Measurements from ENCODE around the gene KCNQ1.

Gene KCNQ1

GRCh38 chr11:2837096-2837601 lies 392.3 kb downstream of the KCNQ1 start:
- DNase-seq = no peak

- no peak for DNase-seq
Measured at GRCh38 chr11:2837651-2838050, 392.8 kb downstream of the KCNQ1 start.

DNA sequence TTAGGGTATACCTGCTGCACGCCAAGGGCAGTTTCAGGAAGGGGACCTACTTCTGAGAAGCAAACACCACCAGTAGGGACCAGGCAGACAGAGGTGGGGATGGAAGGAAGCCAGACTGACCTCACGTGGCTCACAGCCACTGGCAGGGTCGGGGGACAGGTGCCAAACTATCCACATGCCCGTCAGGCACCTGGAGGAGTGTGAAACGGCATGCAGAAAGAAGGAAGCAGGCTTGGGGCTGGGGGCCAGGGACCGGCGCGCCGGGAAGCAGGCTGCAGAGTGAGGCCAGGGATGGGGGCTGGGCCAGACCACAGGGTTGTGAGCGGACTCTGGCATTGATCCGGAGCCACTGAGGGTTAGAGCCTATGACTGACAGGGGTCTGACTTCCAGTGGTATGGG lies 393.3 kb downstream of the KCNQ1 start:
- DNase-seq = no peak

DNA sequence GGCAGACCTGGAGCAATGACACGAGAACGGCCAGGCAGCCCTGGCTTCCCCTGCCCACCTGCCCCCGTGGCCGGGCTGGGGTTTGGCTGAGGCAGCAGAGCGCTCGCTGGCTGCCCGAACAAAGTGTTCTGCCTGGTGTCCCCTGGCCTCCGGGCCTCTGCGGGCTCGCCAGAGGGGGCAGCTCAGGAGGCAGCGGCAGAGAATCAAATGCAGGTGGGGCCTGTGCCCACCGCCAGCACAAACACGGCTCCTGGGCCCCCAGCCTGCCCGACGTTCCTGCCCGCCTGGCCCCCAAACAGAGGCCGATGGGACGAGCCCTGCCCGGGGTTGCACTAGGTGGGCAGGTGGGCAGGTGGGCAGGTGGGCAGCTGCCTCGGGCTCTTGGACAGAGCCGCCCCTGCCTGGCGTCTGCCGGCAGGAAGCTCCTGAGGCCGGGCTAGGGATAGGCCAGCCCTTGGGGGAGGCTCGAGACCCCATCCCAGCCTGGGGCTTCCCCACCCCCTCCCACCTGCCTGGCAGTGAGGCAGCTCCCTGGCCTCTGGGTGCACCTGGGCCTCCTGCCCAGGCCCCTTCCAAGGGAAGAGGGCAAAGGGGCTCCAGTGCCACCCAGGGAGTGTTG lies 394.0 kb downstream of the KCNQ1 start:
- no peak for DNase-seq

- no peak for DNase-seq
Measured at GRCh38 chr11:2839395-2839943, 394.7 kb downstream of the KCNQ1 start.

DNA sequence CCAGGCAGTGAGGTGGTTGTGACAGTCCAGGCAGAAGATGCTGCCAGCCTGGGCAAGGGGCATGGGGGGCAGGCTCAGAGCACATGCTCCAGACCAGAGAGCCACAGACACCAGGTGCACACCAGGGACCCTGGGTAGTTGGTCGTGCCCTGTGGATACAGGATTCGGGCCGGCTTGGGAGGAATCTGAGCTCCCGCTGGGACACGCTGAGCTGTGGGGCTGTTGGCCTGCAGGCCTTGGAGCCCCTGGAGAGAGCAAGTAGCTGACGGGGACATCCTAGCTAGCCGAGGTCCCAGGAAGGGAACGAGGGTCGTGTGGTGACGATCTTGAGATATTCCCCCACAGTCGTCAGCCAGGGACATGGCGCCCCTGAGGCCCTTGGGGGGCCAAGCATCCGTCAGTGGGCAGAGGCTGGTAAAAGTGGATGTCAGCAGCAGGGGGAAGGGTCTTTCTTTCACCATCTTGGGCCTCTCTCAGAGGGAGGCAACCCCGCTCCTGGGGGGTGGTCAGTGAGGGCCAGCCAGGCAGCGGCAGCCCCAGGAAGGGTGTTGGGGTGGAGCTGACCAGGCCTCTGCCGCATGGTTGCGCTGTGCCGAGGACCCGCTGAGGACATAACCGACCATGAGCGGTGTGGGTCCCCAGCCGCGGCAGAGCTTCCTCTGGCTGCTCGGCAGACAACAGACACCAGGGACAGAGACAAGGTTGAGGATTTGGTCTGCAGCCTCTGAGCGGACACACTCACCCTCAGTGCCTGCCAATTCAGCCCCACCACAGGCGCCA lies 396.8 kb downstream of the KCNQ1 start:
- DNase-seq = no peak

DNA sequence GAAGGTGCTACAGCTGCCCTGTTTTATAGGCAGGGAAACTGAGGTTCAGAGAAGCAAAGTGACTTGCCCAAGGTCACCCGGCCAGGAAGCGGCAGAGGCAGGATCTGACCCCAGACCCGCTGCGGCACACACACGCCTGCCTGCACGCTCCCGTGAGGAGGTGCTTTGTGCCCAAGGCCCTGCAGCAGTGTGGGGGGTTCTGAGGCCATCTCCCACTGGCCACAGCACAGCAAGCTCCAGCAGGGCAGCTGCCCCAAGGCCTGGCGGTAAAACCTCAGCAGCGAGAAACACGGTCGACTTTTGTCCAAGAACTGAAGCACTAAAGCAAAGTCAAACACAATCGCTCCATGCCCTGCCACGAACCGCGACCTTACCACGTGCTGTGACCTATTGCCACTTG lies 398.1 kb downstream of the KCNQ1 start:
- DNase-seq = no peak

DNA sequence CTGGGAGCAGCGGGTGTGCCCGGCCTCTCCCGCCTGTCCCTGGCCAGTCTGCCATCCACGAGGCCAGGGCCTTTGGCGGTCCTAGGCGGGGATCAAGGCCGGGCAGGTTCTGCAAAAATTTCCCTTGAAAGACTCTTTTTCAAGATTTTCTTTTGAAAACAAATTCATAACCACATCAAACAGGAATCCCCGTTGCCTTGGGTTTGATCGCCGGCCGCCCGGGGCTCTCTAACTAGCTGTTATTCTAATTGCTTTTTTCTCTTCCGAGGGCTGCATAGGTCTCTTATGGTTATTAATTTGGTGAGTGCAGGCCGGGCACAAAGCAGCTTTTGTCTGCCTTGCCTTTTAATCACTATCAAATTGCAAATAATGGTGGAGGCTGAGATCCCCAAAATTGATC lies 398.7 kb downstream of the KCNQ1 start:
- DNase-seq = no peak

- DNase-seq = no peak
Measured at GRCh38 chr11:2844116-2844842, 399.5 kb downstream of the KCNQ1 start.

DNA sequence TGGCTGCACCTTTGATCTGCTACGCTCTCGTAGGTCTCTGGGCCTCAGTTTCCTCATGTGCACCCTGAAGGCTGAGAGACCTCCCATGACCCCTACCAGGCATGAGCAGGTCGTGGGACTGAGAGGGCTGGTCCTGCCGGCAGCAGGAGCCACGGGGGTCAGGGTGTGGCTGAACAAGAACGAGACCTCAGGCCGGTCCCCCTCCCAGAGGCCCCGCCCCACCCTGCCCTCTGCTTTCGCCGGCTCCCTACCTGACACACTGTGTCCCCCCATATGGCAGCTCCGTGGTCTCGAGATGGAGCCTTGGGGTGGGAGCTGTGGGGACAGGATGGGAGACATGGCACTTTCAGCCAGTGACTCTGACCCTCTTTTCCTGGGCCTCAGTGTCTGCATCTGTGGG lies 400.2 kb downstream of the KCNQ1 start:
- no peak for DNase-seq

DNA sequence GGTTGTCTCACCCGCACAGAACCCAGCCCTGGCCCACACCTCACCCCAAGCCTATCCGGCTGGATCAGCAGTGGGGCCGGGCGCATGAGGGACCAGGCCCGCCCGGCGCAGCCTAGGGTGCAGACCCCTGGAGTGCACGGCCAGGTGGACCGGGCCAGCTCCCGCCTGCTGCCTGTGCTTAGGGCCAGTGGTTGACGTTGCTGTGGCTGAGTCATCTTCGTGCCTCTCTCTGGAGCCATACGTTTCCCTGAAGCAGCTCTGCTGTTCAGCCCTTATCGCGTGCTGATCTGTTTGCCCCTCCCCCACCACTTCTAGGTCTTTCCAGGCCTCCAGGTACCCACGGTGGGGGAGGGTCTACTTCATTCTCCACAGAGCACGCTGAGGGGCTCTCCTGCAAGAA lies 401.2 kb downstream of the KCNQ1 start:
- no peak for DNase-seq

DNA sequence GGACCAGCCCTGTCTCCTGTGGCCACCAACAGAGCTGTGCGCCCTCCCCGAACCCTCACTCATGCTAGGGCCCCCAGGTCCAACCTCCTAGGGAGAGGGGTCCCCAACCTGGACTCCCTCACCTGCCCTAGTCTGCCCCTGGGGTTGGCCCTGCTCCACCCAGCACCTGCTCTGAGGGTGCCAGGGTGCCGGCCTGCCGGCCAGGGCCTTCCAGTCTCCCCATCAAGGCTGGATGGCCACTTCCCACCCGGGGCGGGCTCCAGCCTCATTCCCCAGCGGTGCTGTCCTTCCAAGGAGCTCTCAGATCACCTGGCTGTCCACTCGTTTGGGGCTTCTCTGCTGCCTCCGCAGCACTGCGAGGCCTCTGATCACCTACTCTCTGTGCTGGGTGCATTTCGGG lies 401.7 kb downstream of the KCNQ1 start:
- no peak for DNase-seq

DNA sequence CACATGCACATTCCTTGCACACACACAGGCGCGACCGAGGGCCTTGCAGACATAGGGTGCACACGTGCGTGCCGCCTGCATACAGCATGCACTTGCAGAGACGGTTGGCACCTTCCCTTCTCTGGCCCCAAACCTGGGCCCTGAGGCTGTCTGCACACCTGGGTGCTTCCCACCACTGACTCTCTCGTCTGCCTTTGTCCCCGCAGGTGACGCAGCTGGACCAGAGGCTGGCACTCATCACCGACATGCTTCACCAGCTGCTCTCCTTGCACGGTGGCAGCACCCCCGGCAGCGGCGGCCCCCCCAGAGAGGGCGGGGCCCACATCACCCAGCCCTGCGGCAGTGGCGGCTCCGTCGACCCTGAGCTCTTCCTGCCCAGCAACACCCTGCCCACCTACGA lies 402.8 kb downstream of the KCNQ1 start:
- no peak for DNase-seq

DNA sequence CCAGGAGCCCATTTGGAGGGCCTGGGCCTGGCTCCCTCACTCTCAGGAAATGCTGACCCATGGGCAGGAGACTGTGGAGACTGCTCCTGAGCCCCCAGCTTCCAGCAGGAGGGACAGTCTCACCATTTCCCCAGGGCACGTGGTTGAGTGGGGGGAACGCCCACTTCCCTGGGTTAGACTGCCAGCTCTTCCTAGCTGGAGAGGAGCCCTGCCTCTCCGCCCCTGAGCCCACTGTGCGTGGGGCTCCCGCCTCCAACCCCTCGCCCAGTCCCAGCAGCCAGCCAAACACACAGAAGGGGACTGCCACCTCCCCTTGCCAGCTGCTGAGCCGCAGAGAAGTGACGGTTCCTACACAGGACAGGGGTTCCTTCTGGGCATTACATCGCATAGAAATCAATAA lies 403.7 kb downstream of the KCNQ1 start:
- no peak for DNase-seq

- DNase-seq = no peak
Measured at GRCh38 chr11:2849994-2850770, 405.4 kb downstream of the KCNQ1 start.

DNA sequence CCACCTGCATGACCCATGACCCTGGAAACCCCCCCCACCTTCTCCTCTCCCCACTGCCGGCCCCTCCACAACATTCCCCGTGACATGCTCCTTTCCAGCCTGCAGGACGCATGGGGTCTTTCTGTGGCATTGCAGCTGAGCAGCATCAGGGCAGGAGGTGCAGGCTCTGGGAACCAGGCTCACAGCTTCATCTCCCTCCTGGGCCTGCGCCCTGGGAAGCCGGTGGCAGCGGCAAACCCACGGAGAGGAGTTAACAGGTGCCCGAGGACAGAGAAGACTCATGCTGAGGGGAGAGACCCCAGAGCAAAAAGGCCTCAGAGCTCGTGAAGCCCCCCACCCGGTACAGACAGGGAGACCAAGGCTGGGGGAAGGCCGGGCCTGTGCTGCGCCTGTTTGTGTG lies 408.6 kb downstream of the KCNQ1 start:
- no peak for DNase-seq

DNA sequence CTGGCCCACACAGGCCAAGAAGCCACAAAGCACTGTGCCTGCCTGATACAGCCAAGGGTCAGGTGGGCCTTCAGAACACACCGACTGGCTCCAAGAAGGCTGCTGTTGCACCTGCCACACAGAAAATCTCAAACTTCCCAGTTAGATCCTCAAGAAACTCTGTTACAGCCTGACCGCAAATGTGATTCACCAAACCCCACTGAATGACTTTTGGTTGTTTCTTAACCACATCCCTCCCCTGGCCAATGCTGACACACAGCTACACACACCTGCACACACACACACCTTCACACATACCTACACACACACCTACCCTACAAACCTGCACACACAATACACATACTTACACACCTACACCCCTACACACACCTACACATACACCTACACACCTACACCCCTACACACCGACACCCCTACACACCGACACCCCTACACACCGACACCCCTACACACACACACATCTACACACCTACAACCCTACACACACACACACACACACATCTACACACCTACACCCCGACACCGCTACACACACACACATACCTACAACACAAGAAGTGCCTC lies 409.3 kb downstream of the KCNQ1 start:
- DNase-seq = no peak

DNA sequence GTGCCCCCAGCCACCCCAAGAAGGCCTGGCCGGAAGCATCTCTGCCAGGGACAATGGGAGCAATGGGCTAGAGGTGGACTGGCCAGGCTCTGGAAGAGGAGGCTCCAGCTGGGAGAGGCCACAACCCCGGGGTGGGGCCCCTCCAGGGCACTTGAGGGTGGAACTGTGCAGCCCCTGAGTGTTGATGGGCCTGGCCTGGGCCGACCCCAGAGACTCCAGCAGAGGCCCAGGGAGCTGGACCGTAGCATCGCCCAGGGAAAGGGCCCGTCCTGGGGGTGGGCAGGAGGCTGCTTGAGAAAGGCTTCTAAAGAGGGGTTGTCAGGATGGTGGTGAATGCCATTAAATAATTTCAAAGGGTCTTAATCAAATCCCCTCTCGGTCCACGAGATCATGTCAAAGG lies 410.4 kb downstream of the KCNQ1 start:
- no peak for DNase-seq

GRCh38 chr11:2857276-2857675 lies 412.5 kb downstream of the KCNQ1 start:
- DNase-seq = no peak

DNA sequence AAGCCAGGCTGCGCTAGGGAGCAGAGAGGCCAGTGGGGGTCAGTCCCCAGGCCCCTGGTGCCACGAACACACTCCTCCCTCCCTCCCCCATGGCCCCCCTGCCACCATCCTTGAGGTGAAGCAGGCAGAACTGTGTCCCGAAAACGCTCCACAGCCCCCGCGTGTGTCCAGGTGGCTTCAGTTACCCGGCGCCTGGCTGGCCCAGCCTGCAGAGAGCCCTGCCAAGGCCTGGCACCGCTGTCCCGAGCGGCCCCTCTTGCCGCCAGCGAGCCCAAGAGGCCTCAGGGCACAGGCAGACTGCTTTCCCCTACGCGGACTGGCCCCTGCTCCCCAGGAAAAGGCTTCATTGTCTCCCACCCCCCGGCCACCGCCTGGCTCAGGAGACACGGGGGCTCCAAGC lies 413.1 kb downstream of the KCNQ1 start:
- DNase-seq = no peak

DNA sequence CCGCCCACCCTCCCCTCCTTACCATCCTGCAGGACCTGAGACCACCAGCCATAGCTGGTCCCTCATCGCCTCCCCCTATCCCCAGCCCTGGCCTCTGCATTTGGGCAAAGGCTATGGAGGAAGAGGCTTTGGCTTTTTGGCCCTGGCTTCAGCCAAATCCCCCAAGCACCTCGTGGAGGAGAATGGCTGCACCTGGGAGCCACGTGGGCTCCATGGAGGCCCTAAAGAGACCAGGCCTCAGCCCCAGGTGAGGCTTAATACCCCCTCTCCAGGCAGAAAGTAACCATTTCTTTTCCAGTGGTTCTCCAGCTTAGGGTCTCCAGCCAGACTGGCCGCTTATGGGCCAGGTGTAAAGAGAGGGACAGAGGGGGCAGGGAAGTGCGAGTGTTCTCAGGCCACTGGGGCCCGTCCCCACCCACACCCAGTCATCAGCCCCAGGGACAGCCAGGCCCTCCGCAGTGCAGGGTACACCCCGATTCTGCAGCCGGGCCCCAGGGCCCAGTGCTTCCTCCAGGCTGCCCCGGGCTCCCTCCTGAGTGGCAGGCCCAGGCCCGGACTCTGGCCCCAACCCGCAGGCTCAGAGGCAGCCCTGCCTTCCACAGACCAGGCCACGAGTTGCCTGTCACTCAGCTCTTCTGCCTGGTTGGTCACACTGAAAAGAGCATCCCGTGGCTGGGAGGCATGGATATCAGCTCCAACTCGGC lies 414.3 kb downstream of the KCNQ1 start:
- no peak for DNase-seq

GRCh38 chr11:2859699-2860037 lies 414.9 kb downstream of the KCNQ1 start:
- DNase-seq = no peak

All from NCI-H2171 treated with DMSO at 0.1 percent for 48 hours (cell line).